GM21717 (cell line): Measurements from ENCODE around the gene TGM3.

ENCODE experiments used
- ATAC-seq: cut with Tn5 transposase; IDR thresholded peaks from one replicate; pipeline ENCODE4 v1.9.1; 2021; ENCODE audit warnings: mild to moderate bottlenecking, moderate library complexity; ENCODE audit not compliant: unreplicated experiment

Gene TGM3

DNA sequence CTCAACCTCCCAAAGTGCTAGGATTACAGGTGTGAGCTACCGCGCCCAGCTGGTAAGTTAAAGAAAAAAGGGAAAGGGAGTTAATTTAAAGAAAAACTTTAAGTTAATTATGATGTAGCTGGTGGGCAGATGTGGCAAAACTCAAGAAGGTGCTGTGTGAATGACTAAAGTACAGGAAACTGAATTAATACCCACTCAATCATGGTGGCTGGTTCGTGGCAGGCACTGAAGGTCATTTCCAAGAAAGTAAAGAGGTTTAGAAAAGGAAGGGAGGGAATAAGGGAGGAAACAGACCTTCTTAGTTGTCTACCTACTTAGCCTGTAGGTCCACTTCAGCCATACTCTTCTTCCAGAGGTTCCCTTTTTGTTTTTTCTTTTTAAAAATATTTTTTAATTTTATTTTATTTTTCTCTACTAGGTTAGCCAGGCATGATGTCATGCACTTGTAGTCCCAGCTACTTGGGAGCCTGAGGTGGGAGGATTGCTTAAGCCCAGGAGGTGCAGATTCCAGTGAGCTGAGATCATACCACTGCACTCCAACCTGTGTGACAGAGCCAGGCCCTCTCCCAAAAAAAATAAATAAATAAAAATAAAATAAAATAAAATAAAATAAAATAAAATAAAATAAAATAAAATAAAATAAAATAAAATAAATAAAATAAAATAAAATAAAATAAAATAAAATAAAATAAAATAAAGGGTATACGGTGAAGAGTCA lies 11.9 kb upstream of the TGM3 start:
- ATAC-seq: no peak

DNA sequence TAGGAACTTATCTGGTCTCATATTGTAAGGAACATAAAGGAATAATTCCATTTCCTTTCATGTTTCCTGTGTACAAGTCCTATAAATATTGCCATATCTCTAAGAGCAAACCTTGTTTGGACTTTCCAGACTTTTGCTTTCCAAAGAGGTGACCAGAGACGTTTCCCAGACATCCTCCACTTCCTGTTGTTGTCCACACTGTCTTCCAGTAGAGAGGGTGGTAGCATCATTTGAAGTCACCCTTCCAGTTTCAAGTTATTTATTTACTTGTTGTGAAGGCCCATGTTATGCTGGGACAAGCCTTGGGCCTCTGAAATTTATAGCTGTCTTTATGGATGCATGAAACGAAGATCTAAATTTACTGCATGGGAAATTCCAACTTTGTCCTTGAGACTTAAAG lies 10.6 kb upstream of the TGM3 start:
- no peak for ATAC-seq

DNA sequence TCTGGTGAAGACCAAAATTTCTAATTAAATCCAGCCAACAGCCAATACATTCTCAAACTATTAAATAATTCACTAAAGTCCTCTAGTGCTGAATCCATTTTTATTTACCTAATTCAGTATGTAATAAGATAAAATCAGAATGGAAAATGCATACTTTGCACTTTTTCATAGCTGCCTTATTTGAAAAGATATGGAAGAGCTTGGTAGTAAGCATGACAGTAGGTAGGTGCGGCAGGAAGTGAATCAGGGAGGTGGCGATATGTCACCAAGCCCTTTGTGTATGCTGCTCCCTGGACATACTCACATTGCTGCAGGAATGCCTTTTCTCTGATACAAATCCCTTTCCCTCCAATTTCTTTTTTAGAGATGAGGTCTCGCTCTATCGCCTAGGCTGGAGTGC lies 10.2 kb upstream of the TGM3 start:
- no peak for ATAC-seq

DNA sequence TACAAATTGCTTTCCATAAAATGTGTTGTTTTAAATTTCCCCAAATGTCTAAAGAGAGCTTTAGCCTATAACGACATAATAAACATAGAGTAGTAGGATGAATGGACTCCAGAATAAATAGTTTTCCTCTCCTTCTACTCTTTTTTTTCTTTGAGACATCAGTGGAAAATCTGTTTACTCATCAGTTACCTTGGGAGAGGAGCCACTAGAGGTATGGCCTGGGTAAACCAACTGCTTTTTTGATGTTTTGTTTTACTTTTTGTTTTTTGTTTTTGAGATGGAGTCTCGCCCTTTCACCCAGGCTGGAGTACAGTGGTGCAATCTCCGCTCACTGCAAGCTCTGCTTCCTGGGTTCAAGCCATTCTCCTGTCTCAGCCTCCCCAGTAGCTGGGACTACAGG lies 8.3 kb upstream of the TGM3 start:
- ATAC-seq: no peak

DNA sequence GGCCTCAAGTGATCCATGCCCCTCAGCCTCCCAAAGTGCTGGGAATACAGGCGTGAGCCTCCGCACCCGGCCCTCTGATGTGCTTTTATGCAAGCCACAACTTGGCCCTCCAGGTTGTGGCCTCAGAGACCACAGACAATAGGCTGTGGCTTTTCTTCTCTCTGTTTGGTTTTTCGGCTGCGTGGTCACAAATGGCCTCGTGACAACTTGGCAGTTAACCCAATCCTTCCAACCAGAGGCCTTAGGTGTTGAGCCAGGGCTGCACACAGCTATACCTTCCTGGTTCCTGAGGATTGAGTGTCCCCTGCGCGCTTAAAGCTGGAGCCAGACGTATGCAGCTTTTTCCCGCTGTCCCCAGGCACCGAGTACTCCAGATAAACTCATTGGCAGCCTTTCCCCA lies 6.3 kb upstream of the TGM3 start:
- ATAC-seq: peak; percentile 44

DNA sequence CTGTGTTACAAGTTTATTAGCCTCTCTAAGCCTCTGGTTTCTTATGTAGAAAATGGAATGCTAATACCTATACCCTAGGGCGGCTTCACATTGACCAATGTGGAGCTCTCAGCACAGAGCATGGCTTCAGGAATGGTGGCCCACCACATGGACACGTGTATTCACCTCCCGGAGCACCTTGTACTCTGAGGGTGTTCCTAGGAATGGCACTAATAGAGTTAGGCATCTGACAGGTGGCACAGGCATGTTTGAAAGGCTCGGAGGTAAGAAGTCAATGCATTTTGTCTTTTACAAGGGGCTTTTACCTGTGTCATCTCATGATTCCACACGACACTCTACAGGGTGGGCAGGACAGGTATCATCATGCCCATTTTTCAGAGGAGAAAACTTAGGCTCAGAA lies 5.3 kb upstream of the TGM3 start:
- ATAC-seq: no peak

DNA sequence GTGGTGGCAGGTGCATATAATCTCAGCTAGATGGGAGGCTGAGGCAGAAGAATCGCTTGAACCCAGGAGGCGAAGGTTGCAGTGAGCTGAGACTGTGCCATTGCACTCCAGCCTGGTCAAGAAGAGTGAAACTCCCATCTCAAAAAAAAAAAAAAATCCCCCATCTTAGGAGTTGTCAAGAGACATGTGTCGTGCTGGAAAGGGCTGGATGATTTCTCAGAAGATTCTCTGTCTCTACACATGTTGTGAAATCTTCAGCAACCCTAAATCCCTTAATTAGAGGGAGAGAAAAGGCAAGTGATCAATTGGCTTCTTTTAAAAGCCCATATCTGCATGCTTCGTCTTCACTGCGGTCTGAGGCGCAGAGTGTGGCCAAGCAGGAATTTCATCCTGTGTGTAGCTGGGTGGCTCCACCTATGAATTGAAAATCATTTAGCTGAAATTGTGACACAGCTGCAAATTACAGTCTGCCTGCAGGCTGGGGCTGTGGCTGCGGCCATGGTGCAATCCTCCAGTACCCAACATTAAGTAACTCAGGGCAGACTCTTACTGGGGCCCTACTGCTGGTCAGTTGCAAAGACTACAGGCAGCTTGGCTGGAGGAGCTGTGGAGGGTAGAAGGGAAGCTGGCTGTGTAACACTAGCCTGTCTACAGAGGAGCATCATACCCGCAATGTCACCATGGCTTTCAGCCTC lies 3.2 kb upstream of the TGM3 start:
- ATAC-seq: no peak

DNA sequence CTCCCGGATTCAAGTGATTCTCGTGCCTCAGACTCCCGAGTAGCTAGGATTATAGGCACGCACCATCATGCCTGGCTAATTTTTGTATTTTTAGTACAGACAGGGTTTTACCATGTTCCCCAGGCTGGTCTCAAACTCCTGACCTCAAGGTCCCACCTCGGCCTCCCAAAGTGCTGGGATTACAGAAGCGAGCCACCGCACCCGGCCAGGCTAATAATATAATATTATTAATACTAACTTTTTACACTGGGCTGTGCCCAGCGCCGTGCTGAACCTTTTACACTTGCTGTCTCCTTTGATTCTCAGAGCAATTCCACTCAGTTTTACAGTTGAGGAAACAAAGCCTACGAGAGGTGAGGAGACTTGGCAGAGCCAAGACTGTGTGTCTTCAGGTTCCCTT lies 2.3 kb upstream of the TGM3 start:
- no peak for ATAC-seq

DNA sequence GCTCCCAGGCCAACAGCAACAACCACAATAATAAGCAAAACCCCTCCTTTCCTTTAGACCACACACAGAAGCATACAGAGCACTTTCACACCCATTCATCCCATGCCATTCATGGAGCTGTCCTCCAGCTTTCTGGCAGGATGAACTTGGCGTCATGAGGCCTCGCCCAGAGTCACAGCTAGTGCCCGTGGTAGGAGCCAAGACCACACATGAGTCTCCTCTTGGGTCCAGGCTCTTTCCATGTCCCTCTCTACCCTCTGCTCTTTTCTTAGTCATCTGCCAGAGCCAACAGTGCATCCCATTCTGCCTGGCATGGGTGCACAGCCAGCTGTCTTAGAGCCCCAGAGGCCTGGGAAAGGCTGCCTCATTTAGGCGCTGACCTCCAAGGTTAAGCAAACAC lies 1.8 kb upstream of the TGM3 start:
- no peak for ATAC-seq

DNA sequence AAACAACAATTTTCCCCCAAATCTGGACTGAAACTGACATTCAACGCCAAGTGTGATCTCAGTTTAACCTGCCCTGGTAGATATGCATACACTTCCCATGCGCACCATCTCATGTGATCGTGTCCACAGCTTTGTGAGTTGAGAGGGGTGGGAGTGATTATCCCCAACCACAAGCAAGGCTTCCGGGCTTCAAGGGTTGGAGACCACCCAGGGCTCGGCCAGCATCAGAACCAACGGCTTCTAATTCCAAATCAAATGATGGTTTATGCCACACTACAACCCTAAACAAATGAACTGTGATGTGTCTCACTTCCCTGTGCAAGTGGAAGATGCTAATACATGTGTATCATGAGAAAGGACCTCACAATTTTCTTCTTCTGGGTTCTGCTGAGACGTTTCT lies 515 bp upstream of the TGM3 start:
- ATAC-seq: no peak

DNA sequence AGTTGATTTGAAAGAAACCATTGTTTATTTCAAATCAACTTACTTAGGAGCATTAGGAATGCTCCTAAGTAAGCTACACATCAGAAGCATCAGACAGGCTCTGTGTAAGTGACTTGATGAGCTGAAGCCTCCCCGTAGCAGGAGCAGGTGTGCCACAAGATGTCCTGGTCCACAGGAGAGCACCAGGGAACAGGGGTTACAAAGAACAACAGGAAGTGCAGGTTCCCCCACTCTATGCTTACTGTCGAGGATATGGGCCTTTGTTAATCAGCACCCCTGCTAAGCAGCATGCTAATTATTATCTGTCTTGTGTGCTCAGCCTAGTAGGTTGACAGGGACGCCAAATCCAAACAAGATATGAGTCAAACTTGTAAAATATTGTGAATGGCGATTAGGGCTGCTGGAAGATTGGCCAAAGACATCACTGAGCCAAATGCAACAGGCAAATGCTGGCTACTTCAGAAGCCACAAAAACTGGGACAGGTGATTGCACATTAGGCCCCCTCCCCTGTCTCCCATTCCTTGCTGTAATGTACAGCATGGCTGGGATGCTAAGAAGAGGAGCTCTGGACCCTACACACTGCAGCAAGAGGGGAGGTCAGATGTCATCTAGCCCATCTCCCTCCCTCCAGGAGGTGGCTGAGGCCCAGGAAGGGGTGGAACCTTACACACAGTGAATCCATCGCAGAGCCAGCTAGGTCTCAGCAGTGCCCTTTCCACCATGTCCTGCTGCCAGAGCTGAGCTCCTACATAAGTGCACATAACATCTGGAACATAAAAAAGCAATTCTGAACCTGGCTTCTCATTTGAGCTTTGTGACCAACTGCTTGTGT lies 939 bp downstream of the TGM3 start:
- no peak for ATAC-seq

DNA sequence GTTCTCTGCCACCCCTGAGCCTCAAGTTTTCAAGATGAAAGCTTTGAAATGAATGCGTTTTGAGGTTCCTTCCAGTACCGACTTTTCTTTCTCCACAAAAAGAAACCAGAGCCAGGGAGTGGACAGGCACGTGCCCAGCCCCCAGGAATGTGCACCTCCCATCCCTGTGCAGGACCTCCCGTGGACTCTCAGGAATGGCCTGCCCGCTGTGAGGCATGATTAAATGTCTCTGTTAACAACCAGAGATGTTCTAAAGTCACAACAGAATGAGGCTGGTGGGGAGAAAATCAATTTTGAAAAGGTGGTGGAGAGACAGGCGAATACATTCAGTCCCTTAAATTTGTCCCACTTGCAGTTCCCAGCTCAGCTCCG lies 1.5 kb downstream of the TGM3 start:
- no peak for ATAC-seq

DNA sequence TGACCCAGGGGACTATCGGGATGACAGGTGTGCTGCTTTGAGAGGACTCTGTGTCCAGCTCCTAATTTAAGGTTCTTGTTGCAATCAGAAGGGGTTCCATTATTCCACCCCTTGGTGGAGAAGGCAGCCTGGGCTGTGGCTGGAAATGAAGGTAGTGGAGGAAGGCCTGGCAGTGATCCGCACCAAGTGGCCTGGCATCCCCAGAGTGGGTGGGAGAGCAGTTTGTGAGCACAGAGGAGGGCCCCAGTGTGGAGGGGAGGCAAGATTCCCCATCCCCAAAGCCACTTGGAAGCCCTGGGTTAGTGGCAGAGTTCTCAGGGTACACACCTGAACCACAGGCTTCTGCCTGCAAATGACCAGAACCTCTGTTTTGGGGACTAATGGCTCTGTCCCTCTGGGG lies 2.3 kb downstream of the TGM3 start:
- ATAC-seq: no peak

DNA sequence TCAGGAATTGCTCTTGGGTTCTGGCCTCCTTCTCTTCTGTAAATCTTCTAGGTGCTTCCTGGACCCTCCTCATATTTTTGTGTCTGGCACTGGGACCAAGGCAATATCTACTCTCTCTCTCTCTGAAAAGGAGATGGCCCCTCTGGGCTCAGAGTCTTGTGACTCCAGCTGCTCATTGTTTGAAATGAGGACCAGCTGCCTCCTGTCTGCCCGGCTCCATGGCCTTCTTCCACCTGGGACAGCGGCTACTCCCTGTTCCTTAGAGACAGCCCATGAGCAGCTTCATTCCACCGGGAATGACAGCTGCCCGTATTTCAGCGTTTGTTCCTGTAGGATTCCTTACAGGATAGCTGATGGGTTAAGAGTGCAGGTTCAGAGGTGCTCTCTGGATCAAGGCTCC lies 2.9 kb downstream of the TGM3 start:
- ATAC-seq: no peak

DNA sequence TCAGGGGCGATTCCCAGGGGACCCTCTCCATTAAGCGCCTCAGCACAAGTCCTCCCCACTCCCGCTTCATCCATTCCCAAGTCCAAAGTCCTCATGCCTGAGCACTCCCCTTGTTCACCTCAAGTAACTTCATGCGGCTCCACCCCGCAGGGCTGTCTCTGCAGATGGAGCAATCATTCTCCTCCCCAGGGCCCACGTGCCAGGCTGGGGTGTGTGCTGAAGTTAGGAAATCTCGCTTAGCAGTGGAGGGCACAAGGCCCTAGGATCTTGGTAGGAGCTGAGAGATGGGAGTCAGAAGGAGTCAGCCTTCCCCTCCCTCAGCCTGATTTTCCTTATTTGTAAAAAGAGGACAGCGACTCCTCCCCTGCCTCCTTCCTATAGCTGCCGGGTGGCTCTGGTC lies 3.5 kb downstream of the TGM3 start:
- no peak for ATAC-seq

DNA sequence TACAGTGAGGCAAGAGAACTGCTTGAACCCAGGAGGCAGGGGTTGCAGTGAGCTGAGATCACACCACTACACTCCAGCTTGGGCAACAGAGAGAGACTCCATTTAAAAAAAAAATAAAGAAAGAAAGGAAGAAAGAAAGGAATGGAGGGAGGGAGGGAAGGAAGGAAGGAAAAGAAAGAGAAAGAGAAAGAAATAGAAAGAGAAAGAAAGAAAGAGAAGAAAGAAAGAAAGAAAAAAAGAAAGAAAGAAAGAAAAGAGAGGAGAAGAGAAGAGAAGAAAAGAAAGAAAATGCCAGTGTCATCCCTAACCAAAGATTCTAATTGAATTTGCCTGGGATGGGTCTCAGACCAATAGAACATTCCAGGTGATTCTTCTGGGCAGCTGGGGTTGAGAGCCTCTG lies 4.2 kb downstream of the TGM3 start:
- ATAC-seq: no peak

DNA sequence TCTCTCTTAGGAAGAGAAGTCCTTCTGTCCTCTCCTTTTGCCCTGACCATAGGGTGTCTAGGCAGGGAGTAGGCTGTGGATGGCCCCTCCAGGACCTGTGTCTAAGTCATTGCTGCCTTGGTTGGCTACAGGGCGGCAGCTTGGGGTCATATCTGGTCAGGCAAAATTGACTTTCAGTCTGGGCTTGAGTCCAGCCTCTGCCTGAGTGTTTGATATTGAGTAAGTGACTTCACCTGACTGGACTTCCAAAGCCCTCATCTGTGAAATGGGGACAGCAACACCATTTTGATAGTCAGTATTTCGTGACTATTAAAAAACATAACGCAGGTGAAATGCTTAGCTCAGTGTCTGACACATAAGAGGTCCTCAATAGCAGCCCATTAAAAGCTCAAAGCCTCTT lies 4.6 kb downstream of the TGM3 start:
- no peak for ATAC-seq

DNA sequence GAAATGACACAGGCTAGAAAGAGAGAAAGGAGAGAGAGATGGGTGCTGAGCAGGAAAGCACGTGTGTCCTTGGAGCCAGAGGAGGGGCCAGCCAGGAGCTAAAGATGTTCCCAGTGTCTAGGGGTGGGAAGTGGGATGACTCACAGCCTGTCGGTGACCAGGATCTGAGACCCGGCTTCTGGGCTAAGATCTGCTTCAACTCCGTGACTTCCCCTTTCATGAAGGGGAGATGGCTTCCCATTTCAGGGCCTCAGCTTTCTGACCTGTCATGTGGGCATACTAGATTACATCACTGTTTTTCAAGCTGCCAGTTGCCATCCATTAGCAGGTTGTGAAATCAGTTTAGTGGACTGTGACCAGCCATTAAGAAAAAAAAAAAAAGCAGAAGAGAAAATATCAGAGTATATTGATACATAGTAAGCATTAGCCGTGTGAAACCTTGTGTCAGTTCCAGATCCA lies 5.4 kb downstream of the TGM3 start:
- peak; percentile 92 for ATAC-seq

DNA sequence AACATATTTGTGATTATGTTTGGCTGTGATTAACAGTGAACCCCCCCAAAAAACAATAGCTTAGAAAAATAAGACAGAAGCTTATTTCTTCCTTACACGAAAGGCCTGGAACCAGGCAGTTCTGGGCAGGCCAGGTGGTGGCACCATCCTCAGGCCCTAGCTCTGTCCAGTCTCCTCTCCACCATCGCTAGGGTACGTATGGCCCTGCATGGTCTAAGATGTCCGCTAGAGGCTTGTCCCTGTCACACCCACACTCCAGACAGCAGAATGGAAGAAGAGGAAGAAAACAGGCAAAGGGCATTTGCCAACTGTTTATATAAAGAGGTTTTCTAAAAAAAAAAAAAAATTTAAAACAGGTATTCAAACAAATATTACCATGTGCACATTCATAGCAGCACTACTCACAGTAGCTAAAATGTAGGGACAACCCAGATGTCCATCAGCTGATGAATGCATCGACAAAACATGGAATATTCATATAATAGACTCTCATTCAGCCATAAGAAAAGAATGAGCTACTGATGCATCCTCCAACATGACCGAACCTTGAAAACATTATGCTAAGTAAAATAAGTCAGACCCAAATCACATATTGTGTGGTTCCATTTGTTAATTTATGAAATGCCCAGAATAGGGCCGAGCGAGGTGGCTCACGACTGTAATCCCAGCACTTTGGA lies 6.7 kb downstream of the TGM3 start:
- no peak for ATAC-seq

DNA sequence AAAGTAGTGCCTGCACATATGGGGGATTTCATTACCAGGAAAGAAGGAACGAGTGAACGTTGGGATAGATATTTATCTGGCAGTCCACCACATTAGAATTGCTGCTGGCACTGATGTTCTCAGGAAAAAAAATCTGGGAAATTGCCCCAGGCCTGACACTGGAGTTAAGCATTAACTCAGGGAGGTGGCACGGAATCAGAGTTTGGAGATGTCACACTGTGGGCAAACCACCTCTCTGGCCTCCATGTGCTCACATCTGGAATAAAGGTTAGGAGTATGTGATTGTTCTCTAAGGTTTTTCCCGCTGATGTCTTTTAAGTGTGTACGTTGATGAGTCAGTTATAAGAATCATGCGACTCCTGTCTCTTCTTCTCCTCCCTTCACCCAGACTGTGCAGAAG lies 7.9 kb downstream of the TGM3 start:
- no peak for ATAC-seq

DNA sequence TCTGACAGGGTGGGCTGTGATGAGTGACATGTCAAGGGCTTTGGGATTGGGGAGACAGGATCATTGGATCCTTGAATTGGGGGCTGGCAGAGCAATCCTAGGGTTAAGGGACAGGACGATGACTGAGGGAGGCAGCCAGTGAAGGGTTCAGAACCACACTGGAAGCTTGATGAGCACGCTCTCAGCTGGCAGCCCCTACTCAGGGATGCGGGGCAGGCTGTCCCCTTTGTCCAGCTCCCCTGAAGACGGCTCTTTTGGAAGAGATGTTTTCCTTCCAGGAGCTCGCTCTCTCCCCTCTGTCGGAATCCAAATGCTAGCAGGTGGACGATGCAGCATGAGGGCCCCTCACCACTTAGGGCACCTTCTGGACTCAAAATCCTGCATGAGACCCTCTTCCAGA lies 8.4 kb downstream of the TGM3 start:
- ATAC-seq: no peak
